Stimulated activated CD4-positive, alpha-beta T cell treated with anti-CD3 and anti-CD28 coated beads, Interleukin-4, amount 100 ng/mL, for 24 hours (primary cell): ENCODE results near the gene ASCL5.

Source experiments
- DNase-seq: peaks from one replicate; pipeline ENCODE4 v3.0.0-alpha.2; 2020

Gene ASCL5

DNA sequence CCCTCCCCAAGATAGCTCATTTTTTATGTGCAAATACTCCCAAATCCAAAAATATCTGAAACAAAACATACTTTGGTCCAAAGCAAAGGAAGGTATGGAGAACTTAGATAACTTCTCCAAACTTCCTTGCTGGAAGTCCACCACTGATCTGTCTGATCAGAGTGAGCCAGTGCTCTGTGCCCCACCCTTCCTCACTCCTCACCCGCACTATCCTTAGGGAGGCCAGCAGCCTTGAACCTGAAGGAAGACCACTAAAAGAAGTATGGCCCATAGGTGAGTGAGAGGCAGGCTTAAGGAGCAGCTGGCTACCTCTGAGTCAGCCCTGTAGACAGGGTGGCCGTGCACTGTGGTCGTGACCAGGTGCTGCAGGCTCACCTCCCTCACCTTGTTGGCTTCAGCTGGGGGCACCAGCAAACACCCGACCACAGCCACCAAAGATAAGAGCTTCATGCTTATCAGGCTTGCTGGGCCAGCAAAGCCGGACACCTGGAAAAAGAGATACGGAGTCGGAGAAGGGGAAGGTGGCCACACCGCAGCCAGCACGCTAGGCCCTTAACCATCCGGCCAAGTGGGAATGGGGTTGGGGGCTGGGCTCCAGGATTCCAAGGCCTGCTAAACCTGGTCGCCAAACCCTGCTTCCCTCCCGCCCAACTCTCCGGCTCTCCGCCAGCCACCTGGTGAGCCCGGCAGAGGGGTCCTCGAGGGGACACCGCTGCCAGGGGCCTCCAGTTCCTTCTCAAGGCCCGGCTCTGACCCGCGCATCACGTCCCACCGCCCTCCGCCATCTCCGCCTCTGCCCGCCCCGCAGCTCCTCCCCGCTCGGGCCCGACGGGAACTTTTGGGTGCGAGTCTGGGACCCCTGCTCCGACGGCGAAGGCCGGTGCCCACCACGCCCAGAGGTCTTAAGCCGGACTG lies 26.7 kb upstream of the ASCL5 start:
- DNase-seq = no peak

DNA sequence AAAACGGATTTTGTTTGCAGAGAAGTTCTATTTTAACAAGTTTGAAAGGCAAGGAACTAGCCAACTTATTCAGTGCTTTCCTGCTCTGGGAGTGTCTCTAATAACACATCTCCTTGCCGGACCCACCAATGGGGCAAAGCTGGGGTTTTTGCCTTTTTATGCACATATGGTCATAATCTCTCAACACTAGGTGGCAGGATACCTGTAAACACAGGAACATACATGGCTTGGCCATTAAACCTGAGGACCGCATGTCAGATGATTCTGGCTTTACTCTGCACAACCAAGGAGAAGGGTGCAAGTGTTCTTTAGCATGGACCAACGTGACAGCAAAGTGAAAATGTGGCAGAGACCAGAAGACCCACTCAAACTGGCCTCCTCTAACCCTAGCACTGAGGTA lies 22.4 kb upstream of the ASCL5 start:
- no peak for DNase-seq

DNA sequence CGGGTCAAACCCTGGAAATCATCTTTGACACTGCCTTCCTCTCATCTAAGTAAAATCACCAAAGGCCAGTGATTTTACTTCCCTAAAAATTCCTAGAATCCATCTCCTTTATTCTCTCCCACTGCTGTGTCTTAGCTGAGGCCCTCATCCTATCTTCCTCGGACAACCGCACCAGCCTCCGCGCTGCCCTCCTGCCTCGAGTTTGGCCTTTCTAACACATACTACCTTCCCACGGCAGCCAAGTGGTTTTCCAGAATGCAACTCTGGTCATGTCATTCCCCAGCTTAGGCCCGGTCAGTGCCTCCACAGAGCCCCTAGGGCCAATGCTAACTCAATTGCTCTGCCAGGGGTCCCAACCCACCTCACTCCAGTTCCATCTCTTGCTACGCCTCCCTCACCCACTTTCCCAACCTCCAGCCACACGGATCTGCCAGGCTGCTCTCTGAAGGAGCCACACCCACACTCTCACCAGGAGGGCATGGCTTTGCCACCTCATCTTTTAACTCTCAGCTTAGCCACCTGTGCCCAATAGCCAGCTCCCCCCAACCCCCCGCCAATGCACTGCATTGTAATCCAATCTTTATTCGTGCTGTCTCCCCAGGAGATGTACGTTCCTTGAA lies 20.5 kb upstream of the ASCL5 start:
- no peak for DNase-seq

DNA sequence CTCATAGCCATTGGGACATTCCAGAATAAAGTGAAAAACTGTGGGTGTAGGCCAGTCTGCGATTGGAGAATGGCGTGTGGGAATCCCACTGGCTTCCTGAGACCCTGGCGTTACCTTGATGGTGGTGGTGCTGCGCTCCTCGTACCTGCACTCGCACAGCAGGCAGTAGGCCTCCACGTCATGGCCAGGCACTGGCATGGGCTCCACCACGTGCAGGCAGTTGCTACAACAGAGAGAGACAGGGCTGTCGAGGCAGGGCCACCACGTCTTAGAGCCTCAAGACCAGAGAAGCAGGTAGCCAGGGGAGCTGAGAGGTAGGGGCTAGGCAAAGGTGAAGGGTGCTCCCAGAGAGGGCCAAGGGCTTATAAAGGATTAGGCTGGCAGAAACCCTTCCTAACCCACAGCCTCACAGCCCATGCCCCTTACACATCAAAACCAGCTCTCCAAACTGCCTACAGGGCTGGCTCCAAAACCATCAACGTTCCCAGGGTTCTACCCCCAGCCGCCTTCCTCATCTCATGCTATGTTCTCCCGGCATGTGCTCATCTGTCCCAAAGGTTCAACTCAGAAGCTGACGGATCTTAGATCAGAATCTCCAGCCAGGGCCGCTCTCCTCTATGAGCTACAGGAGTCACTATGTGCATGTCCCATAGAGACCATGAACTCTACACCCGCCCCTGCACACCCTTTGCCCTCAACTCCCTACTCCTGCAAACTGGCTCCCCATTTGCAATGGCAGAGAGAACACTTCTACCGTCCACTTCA lies 19.8 kb upstream of the ASCL5 start:
- DNase-seq = no peak

DNA sequence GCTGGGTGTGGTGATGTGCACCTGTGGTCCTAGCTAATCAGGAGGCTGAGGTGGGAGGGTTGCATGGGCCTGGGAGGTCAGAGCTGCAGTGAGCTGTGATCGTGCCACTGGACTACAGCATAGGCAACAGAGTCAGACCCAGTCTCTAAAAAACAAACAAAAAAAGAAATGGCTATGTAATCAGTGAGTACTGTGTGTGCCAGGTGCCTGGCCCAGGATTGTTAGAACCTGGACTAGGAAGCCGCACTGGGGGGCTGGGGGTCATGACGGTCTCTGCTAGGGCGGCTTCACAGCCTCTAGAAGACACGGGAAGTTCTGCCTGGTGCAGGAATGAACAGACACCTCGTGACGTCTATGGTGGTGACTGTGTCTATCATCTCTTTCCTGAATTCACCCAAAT lies 18.8 kb upstream of the ASCL5 start:
- DNase-seq = no peak

DNA sequence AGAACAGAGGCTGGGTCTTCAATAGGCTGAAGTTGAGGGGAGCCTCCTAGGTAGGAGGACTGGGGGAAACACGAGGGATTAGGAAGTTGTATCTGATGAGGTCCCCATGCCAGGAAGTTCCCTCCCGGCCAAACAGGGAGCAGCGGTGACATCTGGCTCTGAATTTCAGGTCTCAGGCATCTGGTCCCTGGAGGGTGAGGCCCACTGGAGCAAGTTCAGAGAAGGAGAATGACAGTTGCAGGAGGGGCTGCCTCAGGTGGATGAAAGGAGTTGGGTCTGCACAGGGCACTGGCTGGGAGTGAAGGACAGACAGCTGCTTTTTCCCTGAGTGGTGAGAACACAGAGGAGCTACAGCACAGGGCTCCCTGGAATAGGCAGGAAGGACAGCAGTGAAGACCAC lies 18.1 kb upstream of the ASCL5 start:
- DNase-seq = no peak

DNA sequence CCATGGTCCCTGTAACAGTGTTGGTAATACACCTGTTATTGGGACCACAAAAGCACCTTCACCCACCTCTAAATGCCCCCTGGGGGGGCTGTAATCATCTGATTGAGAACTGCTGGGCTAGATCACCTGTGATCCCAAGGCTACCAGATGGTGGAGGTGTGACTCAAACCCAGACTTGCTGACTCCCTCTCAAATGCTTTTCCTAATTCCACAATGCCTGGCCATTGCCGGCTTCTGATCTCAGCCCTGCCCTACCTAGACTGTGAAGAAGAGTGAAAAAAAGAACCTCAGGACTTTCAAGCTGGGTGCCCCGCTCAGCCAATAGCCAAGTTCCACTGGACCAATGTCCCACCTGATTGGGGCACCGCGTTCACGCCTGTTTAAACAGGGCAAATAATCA lies 17.7 kb upstream of the ASCL5 start:
- DNase-seq = no peak

DNA sequence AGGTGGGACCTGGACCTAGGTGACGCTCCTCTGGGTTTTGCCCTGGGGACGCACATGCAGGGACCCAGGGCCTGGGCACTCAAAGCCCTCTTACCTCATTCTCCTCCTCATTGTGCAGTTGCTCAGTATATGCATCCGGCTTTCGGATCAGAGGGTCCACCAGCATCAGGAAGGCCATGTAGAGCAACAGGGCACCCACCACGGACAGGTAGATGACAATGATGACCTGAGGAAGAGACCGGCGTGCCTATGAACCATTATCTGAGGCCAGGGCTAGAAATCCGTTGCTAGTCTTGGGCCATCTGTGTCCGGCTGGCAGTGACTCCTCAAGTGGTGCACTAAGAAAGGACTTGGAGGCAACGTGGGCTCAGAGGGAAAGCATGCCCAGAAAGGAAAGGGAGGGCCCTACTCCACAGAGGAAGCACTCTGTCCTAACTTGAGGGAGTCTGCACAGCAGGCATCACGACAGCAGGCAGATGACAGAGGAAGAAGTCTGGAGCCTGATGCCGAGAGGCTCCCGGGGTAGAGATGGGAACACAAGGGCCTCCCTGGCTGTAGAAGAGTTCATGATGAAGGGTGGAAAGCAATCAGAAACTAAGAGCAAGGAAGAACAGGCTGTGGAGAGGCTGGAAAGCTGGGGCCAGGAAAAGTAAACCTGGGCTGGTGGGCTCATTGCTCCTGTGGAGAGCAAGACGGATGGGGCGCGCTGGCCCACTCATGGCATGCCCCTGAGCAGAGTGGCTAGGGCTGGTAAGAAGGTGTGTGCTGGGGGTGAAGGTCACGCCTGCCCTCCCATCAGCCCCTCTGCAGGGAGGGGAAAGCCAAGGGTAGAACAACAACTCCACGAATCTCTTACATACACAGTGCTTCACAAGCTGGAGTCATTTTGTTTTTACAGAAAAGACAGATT lies 17.0 kb upstream of the ASCL5 start:
- DNase-seq = no peak

DNA sequence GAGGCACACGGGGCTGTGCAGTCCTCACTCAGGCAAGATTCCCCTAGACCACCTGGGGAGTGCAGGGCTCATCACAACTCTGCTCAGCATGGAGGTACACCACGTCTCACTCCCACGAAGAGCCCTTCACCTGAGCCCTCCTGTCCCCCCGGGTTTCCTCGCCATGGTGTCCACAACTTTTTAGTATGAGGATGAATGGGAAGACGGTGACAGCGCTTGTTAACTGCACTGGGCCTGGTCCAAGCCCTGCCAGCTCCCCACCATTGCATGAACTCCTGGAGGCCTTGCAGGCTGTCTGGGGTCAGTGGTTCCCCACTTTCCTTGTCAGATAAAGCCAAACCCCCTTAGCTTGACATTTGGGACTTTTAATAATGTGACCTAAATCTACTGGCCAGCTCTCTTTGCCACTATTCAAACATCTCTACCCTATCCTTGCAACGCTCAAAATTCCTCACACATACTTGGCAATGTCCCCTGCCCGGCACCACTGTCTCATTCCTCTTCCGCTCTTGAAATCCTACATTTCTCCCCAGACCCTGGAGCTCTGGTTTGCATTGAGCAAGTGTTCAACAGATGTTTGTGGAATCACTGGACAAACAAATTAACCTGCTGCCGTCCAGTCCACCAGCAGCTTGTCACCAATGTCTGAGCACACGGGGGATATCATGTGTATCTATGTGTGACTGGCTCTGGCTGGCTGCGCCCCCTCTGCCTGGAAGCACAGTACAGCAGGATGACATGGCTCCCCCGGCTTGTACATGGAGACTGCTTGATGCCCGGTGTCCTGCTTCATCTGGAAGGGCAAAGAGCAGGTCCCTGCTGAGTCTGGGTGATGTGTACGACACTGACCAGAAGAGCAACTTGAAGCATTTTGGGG lies 16.1 kb upstream of the ASCL5 start:
- DNase-seq = no peak

DNA sequence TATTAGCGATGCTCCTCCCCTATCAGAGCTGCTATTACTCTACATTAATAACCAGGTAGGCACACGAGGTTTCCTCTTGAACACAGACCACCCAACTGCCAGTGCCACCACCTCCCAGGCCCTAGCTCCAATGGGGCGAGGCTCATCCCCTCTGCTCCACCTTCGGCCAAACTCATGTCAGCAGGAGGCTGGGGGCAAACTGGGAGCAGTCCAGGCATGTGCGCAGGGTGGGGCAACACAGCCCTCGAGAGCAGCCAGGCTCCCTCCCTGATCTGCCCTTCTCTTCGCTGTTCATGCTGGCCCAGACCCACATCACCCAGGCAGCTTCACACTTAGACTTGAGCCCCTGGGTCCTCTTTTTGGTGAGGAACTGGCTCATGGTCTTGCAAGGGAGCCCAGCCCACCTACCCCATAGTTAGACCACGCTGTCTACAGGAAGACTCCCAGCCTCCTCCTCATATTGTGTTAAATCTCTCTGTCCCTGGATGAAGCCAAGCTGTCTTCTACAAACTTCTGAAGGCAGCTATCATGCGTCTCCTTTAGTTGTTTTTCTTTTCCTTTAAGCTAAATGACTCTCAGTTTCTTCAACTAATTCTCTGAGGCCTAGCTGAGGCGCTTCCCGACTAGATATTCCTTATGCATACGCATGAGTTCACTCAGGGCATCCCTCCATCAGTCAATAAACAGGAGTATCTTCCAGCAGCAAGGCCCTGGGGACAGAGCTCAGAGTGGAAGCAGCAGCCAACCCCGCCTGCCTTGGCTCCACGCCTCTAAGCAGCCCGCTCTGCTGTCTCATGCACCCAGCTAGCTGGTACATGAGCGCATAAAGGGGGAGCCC lies 15.2 kb upstream of the ASCL5 start:
- no peak for DNase-seq

DNA sequence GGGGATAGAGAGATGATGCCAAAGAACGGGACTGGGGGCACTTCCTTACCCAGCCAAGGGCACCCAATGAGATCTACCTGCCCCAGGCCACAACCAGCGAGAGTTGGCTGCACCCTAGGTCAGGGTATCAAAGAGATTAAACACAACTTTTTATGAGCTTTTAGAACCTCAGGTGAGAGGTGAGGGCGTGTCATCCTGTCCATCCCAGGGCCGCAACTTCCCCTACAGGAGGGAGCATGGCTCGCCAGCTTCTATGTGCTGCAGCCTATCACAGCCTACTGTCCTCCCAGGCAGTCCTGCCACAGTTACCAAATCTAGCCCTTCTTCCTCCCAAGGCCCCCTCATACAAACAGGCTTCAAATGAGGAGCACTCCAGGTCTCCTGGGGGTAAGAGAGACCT lies 14.4 kb upstream of the ASCL5 start:
- no peak for DNase-seq

DNA sequence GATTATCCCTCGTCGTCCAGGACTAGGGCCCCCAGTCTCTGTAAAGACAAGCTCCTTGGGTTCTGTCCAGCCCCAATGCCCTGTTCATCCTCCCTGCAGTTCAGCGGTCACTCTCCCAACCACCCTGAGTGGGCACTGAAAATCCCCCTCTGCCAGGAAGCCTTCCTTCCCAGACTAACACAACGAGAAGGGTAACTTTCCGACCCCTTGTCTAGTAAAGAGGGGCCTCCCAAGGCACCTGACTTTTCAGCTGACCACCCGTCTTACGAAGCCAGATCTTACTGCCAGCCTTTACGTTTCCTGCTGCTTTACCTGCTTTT lies 13.9 kb upstream of the ASCL5 start:
- DNase-seq = no peak

DNA sequence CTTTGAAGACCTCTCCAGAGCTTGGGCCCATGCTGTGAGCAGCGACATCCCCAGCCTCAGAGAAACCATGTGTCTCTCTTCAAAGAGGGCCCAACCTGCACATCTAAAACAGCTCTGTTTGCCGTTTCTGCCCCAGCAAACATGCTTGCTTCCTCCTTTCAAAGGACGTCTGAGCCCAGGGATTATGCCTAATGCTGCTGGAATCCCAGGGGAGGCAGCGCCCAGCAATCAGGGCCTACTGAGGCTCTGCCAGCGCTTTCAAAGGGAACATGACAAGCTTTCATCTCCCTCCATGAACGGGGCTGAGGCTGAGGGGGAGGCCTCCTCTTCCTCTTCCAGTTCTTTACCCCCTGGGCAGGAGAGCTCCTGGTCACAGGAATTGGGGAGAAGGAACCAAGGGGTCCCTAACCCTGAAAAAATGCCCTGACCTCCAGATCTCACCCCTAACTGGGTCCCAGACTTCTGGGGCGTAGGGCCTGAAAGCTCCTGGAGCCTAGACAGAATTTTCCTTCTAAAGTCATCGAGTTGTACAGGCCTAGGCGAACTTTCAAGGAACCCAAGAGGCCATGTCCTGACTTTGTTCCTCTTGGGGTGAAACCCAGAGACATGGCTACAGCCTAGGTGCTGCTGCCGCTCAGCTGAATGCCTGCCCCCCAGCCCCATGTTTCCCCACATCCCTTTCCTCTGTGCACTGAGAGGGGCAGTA lies 13.4 kb upstream of the ASCL5 start:
- DNase-seq = no peak

DNA sequence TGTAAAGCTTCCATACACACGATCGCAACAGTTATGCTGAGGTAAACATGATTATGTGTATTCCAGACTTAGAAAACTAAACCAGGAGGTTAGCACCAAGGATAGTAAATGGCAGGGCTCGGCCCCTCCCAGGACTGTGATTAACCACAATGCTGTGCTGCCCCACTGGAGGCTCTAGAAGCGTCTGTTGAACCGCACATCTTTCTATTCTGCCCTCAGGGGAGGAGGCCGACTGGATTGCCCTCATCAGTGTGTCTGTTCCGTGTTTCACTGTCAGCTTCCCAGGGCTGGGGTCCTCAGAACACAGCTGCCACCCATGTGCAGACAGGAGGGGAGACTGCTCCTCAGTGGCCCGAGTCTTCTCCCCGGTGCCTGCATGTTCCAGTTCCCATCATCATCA lies 12.8 kb upstream of the ASCL5 start:
- DNase-seq = no peak

DNA sequence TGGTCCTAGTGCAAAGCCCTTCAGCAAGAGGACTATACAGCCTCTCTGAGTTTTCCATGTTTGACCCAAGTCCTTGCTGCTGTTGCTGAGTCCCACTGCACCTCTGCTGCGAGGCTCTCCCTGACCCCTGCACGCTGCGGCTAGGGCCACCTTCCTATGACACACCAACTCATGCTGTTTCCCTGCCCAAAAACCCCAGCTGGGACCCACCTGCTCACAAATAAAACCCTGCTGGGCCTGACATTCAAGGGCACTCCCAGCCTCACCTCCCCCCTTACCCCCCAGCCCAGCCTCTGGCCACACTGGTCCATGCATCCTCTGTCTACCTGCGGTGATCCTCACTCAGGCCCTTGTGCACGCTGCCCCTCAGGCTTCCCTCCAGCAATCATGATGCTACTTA lies 12.3 kb upstream of the ASCL5 start:
- DNase-seq = no peak

DNA sequence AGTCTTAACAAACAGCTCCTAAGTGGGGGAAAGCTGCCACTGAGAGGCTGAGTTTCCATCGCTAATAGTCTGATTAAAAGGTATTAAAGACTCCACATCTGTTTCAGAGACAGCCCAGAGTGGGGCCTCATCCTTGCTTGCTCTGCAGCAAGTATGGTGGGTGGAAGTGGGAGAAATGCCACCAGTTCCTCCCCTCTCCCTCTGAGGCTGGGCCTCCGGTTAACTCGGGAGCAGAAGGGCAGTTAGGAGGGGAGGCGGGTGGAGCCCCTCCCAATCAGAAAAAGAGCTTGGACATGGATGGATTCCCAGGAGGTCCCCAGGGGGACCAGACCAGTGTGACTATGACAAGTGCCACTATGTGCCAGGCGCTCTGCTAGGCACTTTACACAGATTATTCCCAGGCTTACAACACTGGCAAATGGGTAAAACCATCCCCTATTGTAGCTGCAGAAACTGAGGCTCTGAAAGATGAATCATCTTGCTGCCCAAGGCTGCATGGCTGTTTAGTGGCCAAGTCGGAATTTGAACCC lies 11.4 kb upstream of the ASCL5 start:
- no peak for DNase-seq

DNA sequence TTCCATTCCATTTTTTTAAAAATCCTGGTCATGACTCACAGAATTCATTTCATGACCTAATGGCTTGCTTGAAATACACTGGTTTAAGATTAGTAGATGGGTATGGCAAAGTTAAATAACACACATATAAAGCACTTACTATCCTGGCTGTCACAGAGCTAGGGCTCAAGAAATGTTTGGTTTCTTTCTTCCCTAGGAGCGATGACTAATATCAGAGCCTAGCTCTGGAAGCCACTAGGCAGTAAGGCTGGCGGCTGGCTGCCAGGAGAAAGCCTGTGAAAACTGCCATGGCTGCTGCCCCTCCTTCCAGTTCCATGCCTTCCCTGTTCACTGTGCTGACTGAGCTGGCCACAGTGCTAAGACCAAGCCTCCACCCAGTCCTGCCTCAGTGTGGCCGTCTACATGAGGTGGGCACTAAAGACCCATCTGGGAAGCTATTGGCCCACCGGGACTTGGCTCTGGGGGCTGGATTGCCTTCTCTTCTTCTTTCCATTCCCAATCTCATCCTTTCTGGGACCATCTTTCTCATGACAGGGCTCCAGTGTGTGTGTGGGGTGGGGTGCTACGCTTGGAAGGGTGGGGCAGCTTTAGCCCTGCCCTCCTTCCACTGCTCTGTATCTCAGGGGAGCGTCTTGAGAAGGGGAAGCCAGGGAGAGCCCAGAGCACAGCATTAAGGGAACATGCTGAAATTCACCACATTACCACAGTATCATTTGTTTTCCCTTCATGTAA lies 10.8 kb upstream of the ASCL5 start:
- DNase-seq = no peak

DNA sequence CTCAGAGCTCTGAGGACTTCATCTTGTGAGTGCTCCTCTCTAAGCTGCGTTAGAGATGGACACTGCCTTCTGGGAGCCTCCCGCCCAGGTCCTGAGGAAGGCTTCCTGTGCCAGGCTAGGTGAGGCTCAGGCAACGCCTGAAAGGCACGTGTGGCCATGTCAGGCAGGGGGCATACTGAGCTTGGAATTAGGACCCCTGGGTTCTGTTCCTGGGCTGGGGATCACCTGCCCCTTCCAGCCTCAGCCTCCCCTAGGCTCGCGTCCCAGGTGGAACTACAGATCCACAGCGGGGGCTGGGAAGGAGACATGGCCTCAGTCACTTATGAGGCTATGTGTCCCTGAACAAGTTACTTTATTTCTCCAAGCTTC lies 10.0 kb upstream of the ASCL5 start:
- DNase-seq = no peak

DNA sequence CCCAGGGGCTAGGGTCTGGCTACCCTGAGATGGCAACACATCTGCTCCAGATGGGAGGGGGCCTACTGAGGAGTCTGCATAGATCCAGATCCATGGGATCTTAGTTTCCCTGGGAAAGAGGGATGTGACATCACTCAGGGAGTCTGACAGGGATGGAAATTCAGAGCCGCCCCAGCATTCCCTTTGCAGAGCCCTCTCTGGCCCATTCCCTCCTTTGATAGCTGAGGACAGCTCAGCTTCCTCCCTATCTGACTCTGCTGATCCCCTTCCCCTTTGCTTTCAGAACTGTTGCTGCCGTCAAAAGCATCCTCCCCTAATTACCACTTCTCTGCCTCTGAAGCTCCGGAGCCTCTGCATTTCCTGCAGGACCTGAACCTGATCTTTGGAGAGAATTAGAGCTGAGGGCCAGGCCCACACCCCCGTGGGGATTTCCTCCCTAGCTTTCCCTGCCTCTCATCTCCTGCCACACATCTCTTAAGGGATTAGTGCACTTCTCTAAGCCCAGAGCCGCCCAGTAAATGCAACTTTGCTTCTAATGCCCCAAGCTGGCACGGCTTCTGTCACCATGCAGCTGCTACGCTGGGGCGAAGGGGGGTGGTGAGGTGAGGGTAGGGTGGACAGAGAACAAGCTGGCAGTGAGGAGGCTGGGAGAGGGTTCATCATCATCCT lies 9.5 kb upstream of the ASCL5 start:
- no peak for DNase-seq
